RWPE1 (cell line): Measurements from ENCODE around the gene MYBBP1A.
A peak's percentile ranks its signal among the peaks of the same experiment; 100 is the strongest.

Source experiments
- CTCF ChIA-PET: fragments of 350-600 bp; sonication (Branson Sonifier 250); formaldehyde crosslinking; extraction: SDS; loops from one replicate; lab custom pipeline; 2021; lab: Yijun Ruan, JAX
- POLR2A ChIA-PET: fragments of 400-600 bp; formaldehyde crosslinking; extraction: SDS; loops from one replicate; lab custom pipeline; 2020; ENCODE audit warnings: antibody characterized with exemption; ENCODE audit not compliant: low non-redundant PET; lab: Yijun Ruan, JAX
- DNase-seq: peaks from one replicate; pipeline ENCODE4 v3.0.0; 2012; ENCODE audit warnings: low spot score
- H3K27ac ChIP-seq: fragments of 450-650 bp; 2 replicates; pipeline ENCODE4 v1.5.1; 2017
- TF ChIP-seq, protein P1 (sequence below): fragments of 450-650 bp; conservative IDR thresholded peaks from 2 replicates; pipeline ENCODE4 v1.5.1; 2017; ENCODE audit warnings: low read depth, mild to moderate bottlenecking

The MYBBP1A gene

DNA sequence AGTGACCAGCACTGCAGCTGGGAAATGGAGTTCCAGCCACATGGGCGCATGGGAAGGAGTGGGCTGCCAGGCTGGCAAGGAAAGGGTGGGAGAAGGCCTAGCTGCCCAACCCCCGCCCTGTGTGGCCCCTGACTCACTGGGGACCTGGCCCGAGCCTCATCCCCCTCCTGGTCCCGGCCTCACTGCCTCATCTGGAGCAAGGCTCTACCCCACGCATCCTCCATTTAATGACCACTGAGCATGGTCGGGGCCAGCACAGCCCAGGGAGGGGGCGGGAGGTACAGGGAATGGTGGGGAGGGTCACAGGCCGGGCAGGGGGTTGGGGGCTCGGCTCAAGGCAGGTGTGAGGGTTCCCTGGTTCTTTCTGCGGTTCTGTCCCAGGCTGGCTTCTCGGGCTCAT, 40.4 kb downstream of the MYBBP1A start:
- no peak for DNase-seq
- H3K27ac ChIP-seq = no peak overlapping the region
- TF ChIP-seq, protein P1, sequence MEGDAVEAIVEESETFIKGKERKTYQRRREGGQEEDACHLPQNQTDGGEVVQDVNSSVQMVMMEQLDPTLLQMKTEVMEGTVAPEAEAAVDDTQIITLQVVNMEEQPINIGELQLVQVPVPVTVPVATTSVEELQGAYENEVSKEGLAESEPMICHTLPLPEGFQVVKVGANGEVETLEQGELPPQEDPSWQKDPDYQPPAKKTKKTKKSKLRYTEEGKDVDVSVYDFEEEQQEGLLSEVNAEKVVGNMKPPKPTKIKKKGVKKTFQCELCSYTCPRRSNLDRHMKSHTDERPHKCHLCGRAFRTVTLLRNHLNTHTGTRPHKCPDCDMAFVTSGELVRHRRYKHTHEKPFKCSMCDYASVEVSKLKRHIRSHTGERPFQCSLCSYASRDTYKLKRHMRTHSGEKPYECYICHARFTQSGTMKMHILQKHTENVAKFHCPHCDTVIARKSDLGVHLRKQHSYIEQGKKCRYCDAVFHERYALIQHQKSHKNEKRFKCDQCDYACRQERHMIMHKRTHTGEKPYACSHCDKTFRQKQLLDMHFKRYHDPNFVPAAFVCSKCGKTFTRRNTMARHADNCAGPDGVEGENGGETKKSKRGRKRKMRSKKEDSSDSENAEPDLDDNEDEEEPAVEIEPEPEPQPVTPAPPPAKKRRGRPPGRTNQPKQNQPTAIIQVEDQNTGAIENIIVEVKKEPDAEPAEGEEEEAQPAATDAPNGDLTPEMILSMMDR = no peak
- CTCF ChIA-PET = interaction anchor here (0.6 kb wide), 1 partner anchor 112 kb away, joined by 3 read pairs; no protein-coding TSS in a partner anchor
- POLR2A ChIA-PET = no interaction called here

DNA sequence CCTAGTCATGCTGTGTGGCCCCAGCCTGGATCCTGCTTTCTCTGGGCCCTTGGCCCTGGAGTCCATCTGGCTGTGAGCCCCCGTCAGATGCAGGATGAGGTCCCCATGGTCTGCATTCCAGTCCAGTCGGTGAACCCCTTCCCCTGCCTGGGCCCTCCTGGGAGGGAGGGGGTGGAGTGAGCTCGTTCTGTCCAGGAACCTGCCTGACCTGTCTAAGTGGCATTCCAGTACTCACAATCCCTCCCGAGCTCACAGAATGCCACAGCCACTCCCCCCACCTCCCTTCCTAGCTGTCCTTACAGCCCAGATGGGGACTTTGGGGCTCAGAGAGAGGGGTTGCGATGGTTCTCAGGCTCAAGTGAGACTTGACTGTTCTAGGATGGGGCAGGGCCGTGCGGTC, 41.0 kb downstream of the MYBBP1A start:
- TF ChIP-seq, protein P1 = no peak
- CTCF ChIA-PET = interaction anchor here (0.6 to 1.2 kb wide), 3 partner anchors 38 to 111 kb away, joined by 3 to 5 read pairs (median 4); no protein-coding TSS in a partner anchor
- no peak overlapping the region for H3K27ac ChIP-seq
- POLR2A ChIA-PET = no interaction called here
- no peak for DNase-seq

DNA sequence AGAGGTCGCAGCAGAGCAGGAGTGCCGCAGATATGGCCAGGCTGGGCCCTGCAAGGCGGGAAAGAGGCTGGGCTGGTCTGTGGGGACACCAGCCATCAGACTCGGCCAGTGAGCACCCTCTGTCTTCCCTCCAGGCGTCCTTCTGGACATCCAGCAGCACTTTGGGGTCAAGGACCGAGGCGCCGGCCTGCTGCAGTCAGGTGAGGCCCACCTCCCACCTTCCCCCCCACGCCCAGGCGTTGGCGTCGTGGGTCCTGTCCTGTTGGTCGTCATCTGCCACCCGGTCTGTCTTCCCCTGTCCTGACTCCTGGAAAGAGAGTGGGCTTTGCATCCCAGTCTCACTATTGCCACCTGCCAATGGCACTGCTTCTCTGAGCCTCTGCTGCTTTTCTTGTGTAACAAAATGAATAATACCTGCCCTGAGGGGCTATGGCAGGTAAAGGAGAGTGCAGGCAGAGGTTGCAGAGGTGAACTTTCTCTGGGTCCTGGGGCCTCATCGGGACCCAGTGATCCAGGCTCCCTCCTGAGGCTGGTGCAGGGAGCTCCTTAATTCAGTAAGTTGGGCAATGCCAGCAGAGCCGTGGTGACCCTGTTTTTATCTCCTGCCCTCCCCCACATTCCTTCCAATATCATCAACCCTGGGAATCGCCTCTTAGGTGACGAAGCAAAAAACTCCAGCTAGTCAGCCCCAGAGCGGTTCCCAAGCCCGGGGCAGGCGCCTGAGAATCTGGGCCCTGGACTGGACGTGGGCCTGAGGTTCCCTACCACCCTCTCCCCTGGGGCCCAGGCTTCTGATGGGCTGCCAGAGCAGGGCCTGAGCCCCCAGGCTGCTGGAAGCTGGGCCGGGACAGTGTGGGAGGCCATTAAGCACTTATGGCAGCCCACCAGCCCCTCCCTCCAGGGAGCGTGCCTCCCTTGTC, 41.8 kb downstream of the MYBBP1A start:
- H3K27ac ChIP-seq = no peak overlapping the region
- TF ChIP-seq, protein P1 = no peak
- CTCF ChIA-PET = interaction anchor here (0.7 to 1.2 kb wide), 3 partner anchors 38 to 352 kb away, joined by 4 to 5 read pairs (median 4); no protein-coding TSS in a partner anchor
- peak; percentile 47 for DNase-seq
- POLR2A ChIA-PET = no interaction called here

GRCh38 chr17:4512156-4513112, 42.8 kb downstream of the MYBBP1A start:
- ChIA-PET CTCF (interaction anchor here (0.6 kb wide), 1 partner anchor 68 kb away, joined by 5 read pairs; no protein-coding TSS in a partner anchor), POLR2A (no interaction called here)
- no peak for DNase-seq
- no peak overlapping the region for H3K27ac ChIP-seq
- TF ChIP-seq, protein P1 = no peak

DNA sequence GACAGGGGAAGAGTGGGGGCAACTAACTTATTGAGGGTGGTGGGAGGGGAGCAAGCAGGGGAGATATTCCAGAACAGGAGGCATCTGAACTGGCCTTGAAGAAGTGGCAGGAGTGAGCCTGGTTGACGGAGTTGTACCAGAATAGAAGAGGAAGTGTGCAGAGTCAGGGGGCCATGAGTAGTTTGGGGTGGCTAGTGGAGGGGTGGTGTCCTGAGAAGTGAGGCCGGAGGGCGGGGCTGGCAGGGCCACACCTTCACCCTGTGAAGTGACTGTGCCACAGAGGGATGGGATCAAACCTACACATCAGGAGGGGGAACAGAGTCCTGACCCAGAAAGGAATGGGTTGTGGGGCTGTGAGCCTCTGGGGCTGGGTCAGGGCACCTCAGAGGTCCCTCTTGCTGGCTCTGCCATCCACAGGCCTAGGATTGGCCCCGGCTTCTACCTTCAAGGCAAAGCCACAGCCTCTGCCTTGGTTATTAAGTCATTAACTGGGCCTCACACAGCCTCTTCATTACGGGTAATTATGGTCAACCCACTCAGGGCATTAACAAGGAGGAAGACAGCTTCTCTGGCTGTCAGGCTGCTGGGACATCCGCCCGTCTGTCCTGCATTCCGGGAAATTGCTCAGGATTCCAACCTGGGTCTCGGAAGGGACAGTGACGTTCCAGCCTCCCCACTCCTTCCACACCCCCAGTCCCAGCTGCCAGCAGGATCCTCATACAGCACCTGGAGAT, 43.8 kb downstream of the MYBBP1A start:
- CTCF ChIA-PET = interaction anchor here (0.6 to 0.7 kb wide), 2 partner anchors 108 to 130 kb away, joined by 3 to 5 read pairs; partner anchors contain the start of gene ALOX15
- POLR2A ChIA-PET = no interaction called here
- TF ChIP-seq, protein P1 = no peak
- no peak overlapping the region for H3K27ac ChIP-seq
- DNase-seq = no peak
